NK-92 treated with Interleukin-12 subunit alpha and Interleukin-12 subunit beta, amount 100 ng/mL, for 24 hours (cell line): ENCODE results near the gene ZNF296.
"Not testable (repeated sequence)": the region's sequence is repeated elsewhere in the genome, so short reads cannot be mapped to it uniquely, and the experiment has no call there.

Experiments used
- DNase-seq: peaks from one replicate; lab custom pipeline; 2025; lab: John Stamatoyannopoulos, UW

ZNF296 gene

GRCh38 chr19:45076029-45076850, at the start of gene ZNF296:
Gene ZNF296 (minus strand): TSS chr19:45076478. CDS start chr19:45076373, 105 bp downstream.
- peak; percentile 73 for DNase-seq

GRCh38 chr19:45125360-45125759, 49.1 kb upstream of the ZNF296 start:
- DNase-seq: no peak

GRCh38 chr19:45124021-45124420, 47.7 kb upstream of the ZNF296 start:
- DNase-seq: no peak

- no peak for DNase-seq
Measured at GRCh38 chr19:45123440-45123850, 47.2 kb upstream of the ZNF296 start.

GRCh38 chr19:45122832-45123231, 46.6 kb upstream of the ZNF296 start:
- DNase-seq: no peak

GRCh38 chr19:45121827-45122345, 45.6 kb upstream of the ZNF296 start:
- DNase-seq: no peak

- DNase-seq: no peak
Measured at GRCh38 chr19:45119582-45119981, 43.3 kb upstream of the ZNF296 start.

- DNase-seq: not testable (repeated sequence)
Measured at GRCh38 chr19:45118591-45119355, 42.5 kb upstream of the ZNF296 start.

GRCh38 chr19:45118106-45118505, 41.8 kb upstream of the ZNF296 start:
- no peak for DNase-seq

- DNase-seq: no peak
Measured at GRCh38 chr19:45117671-45118070, 41.4 kb upstream of the ZNF296 start.

- no peak for DNase-seq
Measured at GRCh38 chr19:45117167-45117594, 40.9 kb upstream of the ZNF296 start.

GRCh38 chr19:45115809-45116615, 39.7 kb upstream of the ZNF296 start:
- DNase-seq: no peak

GRCh38 chr19:45114116-45114515, 37.8 kb upstream of the ZNF296 start:
- DNase-seq: no peak

GRCh38 chr19:45113628-45114027, 37.4 kb upstream of the ZNF296 start:
- DNase-seq: no peak

GRCh38 chr19:45112111-45112827, 36.0 kb upstream of the ZNF296 start:
- DNase-seq: no peak

- no peak for DNase-seq
Measured at GRCh38 chr19:45110851-45111266, 34.6 kb upstream of the ZNF296 start.

- no peak for DNase-seq
Measured at GRCh38 chr19:45107621-45108150, 31.4 kb upstream of the ZNF296 start.

- not testable (repeated sequence) for DNase-seq
Measured at GRCh38 chr19:45106363-45106762, 30.1 kb upstream of the ZNF296 start.

GRCh38 chr19:45104658-45105349, 28.5 kb upstream of the ZNF296 start:
- DNase-seq: no peak
